ENCODE measurements around the gene ZNF740.

DNA sequence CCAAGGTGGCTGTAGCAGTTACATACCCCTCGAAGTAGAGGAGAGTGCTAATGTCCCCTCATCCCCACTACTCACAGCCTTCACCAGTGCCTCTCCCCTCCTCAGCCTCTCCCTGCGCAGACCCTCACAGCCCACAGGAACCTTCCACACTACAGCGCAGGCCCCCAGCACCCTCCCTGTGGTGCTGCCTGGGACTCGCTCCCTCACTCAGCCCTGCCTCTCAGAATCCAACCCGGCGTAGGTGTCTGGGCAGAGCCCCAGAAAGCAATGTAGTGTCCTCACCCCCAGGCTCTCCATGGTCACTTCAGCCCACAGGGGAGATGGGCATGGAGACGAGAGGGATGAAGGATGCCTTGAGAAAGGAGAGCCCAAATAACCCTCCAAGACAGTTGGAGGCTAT, 10.9 kb upstream of the ZNF740 start:
- TF ChIP-seq RAD21 (IDR thresholded peaks at IDR 0.05; ENCODE audit: low read length): no peak
- TF ChIP-seq POLR2A (IDR thresholded peaks at IDR 0.05; ENCODE audit: low read depth, low read length): no peak
- no peak for TF ChIP-seq MAZ (IDR thresholded peaks at IDR 0.05; ENCODE audit: borderline replicate concordance, low read depth, low read length)
- TF ChIP-seq CEBPB (IDR thresholded peaks at IDR 0.05; ENCODE audit: low read depth, low read length): no peak
